ENCODE measurements around the gene CUX1.
"Not testable (repeated sequence)": the region's sequence is repeated elsewhere in the genome, so short reads cannot be mapped to it uniquely, and the experiment has no call there.

The CUX1 gene, protein sequence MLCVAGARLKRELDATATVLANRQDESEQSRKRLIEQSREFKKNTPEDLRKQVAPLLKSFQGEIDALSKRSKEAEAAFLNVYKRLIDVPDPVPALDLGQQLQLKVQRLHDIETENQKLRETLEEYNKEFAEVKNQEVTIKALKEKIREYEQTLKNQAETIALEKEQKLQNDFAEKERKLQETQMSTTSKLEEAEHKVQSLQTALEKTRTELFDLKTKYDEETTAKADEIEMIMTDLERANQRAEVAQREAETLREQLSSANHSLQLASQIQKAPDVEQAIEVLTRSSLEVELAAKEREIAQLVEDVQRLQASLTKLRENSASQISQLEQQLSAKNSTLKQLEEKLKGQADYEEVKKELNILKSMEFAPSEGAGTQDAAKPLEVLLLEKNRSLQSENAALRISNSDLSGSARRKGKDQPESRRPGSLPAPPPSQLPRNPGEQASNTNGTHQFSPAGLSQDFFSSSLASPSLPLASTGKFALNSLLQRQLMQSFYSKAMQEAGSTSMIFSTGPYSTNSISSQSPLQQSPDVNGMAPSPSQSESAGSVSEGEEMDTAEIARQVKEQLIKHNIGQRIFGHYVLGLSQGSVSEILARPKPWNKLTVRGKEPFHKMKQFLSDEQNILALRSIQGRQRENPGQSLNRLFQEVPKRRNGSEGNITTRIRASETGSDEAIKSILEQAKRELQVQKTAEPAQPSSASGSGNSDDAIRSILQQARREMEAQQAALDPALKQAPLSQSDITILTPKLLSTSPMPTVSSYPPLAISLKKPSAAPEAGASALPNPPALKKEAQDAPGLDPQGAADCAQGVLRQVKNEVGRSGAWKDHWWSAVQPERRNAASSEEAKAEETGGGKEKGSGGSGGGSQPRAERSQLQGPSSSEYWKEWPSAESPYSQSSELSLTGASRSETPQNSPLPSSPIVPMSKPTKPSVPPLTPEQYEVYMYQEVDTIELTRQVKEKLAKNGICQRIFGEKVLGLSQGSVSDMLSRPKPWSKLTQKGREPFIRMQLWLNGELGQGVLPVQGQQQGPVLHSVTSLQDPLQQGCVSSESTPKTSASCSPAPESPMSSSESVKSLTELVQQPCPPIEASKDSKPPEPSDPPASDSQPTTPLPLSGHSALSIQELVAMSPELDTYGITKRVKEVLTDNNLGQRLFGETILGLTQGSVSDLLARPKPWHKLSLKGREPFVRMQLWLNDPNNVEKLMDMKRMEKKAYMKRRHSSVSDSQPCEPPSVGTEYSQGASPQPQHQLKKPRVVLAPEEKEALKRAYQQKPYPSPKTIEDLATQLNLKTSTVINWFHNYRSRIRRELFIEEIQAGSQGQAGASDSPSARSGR (N-terminal part only)

DNA sequence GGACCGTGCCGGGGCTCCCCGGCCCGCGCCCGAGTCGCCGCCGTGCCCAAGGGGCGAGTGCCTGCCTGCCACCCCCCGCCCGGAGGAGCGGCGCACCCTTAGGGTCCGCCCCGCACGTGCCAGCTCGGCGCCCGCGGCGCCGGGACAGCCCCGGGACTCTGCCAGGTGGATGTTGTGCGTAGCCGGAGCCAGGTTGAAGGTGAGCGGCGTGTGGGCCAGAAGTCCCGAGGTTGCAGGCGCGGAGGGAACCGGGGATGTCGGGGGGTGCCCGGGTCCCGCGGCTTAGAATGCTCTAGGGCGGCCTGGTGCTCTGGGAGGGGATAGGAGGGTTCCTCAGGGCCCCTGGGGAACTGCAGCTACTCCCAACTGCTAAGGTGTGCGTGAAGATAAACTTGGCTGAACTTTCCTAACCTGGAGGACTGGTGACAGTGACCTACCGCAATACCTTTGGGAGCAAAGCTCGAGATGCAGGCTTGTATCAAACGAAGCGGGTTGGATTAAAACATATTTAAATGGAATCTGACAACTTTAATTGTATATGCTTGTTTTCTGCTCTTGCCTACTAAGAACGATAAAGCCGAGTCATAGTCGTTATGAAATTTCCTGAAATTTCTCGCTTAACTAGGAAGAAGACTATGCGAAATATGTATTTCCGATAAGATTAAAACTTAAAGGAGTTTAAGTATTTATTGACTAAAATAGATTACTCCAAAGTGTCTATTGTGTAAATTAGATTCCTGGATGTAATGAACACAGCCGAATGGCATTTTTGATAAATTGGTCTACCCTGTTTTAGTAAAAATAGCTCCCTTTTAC is at the start of gene CUX1:
TSS of gene CUX1 (plus strand) at position 156 of the 816 bp plus-strand sequence. CDS start at position 170, 14 bp downstream.
- DNase-seq = peak; percentile 10 to 19

- no peak for DNase-seq
Measured at GRCh38 chr7:101768280-101768679, 49.1 kb upstream of the CUX1 start.

DNA sequence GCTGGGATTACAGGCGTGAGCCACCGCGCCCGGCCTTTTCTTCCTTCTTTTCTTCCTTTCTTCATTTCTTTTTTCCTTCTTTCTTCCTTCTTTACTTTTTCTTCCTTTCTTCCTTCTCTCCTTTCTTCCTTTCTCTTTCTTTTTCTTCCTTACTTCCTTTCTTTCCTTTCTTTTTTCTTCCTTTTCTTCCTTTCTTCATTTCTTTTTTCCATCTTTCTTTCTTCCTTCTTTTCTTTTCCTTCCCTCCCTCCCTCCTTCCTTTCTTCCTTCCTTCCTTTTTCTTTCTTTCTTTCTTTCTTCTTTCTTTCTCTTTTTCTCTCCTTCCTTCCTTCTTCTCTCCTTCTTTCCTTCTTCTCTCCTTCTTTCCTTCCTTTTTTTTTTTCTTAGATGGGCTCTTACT is 47.0 kb upstream of the CUX1 start:
- DNase-seq = no peak

- no peak for DNase-seq
Measured at GRCh38 chr7:101772508-101773211, 44.8 kb upstream of the CUX1 start.

DNA sequence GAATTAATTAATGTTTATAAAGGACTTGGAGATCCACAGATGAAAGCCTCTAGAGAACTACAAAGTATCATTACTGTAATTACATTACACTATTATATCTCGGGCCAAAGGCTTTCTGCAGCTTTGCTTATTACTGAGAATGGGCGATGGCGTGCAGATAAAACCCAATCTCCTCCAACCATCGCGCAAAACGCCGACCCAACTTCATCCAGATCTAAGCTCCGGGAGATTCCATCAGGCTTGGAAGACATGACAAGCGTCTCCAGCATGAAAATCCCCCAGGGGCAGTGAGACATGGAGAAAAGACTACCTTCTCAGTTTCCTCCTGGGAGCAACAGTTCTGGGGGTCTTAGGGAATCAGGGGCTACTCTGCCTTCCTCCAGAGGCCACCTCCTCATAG is 42.2 kb upstream of the CUX1 start:
- no peak for DNase-seq

DNA sequence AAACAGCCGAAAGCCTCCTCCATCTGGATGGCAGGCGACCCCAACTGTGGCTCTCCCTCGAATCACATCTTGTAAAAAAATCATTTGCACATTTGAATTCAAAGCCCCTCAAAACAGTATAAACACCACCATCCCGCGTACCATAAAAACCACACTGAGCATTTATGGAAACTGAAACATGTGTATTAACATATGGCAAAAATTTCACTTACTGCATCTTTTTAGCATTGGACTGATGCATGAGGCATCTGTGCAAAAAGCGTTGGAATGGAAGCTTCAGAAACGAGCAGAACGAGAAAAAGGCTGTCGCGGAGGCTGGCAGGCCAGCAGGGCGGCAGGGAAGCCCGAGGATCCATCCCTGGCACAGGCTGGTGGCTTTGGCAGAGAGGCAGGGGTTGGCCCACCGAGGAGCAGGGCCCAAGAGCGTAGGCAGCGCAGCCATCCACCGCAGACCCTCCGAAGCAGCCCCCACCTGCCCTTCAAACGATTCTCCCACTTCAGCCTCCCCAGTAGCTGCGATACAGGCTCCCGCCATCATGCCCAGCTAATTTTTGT is 39.3 kb upstream of the CUX1 start:
- no peak for DNase-seq

- DNase-seq = no peak
Measured at GRCh38 chr7:101779267-101779666, 38.2 kb upstream of the CUX1 start.

GRCh38 chr7:101780281-101780680 is 37.1 kb upstream of the CUX1 start:
- no peak for DNase-seq

- DNase-seq = no peak
Measured at GRCh38 chr7:101781439-101781838, 36.0 kb upstream of the CUX1 start.

- DNase-seq = no peak
Measured at GRCh38 chr7:101782476-101782875, 35.0 kb upstream of the CUX1 start.

DNA sequence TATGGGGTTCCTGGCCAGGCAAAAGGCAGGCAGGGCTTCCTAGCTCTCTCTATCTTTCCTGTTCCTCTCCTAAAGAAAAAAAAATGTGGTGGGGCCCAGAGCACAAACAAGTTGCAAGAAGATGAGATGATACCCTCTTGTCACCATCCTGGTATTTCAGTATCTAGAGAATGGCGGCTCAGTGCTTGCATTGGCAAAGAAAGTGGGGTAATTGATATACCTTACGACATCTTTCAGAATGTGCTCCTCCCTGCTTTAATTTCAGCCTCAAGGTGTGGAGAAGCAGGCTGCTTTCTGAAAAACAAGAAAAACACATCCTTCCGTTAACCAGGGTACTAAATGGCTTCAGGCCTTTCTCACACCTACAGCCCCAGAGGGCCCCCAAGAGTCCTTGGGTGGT is 34.5 kb upstream of the CUX1 start:
- DNase-seq = no peak

DNA sequence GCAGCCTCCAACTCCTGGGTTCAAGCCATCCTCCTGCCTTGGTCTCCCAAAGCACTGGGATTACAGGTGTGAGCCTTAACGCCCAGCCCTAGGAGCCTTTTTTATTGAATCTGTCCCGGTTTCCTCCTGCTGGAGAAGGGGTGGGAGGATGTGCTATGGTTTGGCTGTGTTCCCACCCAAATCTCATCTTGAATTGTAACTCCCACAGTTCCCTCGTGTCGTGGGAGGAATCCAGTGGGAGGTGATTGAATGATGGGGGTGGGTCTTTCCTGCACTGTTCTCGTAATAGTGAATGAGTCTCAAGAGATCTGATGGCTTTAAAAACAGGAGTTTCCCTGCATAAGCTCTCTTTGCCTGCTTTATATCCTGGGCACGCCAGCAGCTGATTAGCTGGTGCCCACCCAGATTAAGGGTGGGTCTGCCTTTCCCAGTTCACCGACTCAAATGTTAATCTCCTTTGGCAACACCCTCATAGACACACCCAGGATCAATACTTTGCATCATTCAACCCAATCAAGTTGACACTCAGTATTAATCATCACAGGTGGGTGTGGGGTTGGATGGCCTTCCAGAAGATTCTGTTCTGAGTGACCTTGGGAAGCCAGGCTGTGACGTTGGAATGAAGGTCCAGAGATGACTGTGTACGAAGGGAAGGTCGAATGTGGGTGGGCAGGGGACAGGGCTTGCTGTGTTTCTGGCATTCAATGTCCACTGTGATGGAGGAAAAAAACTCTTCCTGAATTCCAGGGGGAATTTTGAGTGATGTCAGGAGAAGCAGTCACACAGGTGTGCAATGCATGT is 33.8 kb upstream of the CUX1 start:
- no peak for DNase-seq

DNA sequence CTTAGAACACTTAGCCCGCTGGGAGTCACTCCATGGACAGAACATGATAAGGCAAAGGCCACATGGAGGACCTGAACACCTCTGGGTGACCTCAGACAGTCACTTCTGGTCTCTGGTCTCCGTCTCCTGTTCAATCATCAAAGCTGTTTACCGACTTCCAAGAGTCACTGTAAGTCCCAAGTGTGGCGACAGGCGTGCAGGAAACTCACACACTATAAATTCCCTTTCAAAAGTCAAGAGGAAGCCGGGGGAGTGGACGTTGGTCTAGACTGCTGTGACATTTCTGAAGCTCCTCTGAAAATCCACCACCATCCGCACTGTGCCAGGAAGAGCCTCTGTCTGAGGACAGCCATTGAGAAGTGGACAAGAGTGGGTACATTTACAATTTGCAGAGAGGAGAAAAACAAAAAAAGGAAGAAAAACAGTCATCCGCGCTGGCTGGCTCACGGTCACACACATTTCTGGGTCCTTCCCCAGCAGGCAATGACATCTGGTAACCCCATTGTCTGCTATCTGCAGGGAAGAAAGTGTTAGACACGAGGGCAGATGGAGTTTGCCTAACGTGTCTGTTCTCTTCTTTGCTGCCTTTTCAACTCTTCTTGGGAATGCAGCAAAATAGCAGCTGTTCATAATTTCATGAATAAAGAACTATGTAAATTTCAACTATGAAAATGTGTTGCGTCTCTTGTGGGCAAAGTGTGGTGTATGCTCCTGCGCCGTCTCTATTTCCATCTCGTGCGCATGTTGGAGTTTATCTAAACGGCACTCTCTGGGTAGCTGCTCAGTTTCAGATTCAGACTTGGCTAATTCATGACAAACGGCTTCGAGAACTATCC is 32.9 kb upstream of the CUX1 start:
- no peak for DNase-seq

DNA sequence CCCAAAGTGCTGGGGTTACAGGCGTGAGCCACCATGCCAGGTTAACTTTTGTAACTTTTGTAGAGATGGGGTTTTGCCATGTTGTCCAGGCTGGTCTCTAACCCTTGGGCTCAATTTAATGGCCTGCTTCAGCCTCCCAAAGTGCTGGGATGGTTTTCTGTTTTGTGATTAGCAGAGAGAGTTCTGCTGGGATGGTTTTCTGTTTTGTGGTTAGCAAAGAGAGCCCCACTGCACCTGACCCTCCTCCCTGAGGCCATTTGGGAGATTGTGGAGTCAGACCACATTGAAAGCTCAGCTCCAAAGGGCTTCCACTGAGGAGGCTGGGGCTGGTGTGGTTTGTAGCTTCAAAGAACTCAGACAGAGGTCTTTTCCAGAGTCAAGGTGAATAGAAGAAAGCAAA is 29.6 kb upstream of the CUX1 start:
- DNase-seq = no peak

DNA sequence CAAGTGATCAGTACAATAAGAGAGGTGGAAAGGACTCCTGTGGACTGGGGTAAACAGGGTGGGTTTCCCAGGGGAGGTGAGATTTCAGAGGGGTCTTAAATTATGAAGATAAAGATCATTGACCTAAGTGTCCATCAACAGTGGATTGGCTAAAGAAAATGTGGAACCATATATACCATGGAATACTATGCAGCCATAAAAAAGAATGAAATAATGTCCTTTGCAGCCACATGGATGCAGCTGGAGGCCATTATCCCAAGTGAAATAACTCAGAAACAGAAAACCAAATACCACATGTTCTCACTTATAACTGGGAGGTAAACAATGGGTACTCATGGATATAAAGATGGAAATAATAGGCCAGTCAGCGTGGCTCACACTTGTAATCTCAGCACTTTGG is 28.9 kb upstream of the CUX1 start:
- DNase-seq = no peak

DNA sequence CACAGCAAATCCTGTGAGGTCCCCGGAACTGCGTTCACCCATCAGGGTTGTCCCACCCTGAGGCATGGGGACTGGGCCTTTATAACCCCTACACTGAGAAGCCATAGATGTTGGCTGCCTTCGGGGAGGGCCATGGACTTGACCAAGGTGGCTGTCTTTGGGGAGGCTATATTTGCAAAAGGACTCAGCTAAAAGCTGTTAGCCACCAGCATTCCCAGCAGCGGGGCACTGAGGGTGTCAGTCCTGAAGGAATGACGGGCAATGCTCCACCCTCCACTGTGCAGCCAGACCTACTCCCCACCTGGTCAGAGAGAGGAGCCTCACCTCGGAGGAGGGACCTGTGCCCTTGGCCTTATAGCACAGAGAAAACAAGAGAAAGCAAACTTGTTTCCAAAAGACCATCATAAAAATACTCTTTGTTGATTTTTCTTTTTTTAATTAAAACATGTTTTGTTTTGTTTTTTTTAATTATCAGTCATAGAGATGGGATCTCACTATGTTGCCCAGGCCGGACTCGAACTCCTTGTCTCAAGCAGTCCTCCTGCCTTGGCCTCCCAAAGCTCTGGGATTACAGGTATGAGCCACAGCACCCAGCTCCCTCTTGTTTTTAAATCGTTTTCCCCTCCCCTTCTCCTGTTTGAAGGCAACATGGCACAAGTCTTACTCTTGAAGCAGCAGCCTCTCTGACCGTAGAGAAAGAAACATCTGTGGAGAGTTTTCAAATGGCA is 26.7 kb upstream of the CUX1 start:
- no peak for DNase-seq

DNA sequence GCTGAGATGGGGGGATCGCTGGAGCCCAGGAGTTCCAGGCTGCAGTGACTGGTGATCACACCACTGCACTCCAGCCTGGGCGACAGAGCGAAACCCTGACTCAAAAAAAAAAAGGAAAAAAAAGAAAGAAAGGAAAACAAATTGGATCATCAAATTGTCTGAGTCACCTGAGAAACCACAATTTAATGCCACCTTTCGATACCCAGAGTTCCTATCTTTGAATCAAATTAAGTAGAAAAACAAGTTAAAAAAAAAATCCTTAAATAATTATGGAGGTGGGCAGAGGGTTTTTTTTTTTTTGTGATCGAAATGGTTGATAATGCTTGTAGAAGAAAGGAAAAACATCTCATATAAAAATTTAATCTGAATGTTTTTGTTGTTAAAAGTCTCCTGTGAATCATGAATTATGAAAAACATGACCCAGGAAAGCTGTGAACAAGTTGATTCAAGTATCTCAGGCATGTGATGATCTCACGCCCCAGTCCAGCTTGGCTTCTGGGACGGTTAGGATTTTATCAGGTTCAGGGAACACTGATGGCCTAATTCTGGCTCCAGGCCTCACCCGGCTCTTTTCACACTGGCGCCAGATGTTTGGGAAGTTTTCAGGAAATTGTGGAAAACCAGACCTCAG is 25.3 kb upstream of the CUX1 start:
- no peak for DNase-seq

DNA sequence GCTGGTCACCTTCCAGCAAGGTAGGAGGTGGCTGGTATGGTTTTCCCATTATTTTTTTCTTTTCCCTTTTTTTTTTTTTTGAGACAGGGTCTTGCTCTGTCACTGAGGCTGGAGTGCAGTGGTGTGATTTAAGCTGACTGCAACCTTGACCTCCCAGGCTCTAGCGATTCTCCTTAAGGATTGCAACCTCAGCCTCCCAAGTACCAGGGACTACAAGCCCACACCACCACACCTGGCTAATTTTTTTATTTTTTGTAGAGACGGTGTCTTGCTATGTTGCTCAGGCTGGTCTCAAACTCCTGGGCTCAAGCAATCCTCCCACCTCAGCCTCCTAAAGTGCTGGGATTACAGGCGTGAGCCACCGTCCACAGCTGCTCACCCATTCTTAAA is 24.7 kb upstream of the CUX1 start:
- not testable (repeated sequence) for DNase-seq
